HG02852 (cell line): ENCODE data around the gene DDIT4.

Source experiments
- ATAC-seq: cut with Tn5 transposase; IDR thresholded peaks from one replicate; pipeline ENCODE4 v1.9.1; 2021; ENCODE audit warnings: mild to moderate bottlenecking, moderate library complexity; ENCODE audit not compliant: unreplicated experiment

The DDIT4 gene

DNA sequence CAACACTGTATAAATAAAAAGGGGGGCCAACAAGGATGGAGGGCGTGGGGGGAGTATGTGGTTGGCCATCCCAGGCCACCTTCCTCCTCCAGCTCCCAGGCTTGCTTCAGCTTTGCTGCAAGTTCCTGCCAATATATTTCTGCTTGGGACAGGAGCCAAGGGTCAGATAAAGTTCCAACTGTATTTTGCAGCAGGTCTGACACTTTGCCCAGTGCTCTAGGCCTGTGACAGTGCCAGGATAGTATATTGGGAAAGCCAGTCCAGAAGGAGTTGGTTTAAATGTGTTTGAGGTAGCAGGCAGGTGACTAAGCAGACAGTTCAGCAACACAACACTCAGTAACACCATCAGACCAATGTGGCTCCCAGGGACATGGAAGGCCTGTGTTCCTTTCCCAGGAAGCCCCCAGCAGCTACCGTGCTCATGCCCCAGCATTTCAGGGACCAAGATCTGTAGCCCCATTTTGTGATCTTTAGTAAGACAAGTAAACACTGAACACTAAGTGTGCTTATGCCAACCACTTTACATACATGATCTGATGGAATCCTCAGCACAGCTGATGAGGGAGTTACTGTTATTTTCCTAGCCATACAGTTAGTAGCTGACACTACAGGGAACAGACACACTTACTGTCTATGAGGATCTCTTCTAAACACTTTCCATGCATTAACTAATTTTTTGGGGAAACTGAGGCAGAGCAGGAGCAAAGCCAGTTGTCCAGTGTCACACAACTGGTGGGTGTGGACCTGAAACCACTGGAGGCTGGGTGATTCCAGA is 42.1 kb downstream of the DDIT4 start:
- no peak for ATAC-seq

GRCh38 chr10:72316386-72316700 is 42.6 kb downstream of the DDIT4 start:
- no peak for ATAC-seq

DNA sequence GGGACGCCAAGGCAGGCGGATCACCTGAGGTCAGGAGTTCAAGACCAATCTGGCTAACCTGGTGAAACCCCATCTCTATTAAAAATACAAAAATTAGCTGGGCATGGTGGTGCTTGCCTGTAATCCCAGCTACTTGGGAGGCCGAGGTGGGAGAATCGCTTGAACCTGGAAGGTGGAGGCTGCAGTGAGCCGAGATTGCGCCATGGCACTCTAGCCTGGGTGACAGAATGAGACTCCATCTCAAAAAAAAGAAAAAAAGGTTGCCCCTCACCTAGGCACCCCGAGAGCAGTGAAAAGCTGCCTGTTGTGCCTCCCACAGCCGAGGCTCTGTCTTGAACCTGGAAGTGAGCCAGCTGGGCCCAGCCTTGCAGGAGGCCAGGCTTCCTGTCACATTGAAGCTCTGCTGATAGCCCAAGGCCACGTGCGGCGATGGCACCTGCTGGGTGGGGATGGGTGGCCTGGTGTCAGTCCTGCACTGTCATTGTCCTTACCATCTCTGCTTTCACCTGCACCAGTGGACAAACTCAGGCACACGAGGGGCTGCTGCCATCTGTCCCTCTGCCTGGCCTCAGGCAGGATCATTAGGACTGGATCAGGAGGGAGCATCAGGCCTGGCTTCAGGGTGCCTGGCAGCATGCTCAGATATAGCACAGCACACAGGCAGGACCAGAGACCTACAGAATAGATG is 43.2 kb downstream of the DDIT4 start:
- ATAC-seq, result no peak

- ATAC-seq, result no peak
Measured at GRCh38 chr10:72318418-72319262, 44.9 kb downstream of the DDIT4 start.

DNA sequence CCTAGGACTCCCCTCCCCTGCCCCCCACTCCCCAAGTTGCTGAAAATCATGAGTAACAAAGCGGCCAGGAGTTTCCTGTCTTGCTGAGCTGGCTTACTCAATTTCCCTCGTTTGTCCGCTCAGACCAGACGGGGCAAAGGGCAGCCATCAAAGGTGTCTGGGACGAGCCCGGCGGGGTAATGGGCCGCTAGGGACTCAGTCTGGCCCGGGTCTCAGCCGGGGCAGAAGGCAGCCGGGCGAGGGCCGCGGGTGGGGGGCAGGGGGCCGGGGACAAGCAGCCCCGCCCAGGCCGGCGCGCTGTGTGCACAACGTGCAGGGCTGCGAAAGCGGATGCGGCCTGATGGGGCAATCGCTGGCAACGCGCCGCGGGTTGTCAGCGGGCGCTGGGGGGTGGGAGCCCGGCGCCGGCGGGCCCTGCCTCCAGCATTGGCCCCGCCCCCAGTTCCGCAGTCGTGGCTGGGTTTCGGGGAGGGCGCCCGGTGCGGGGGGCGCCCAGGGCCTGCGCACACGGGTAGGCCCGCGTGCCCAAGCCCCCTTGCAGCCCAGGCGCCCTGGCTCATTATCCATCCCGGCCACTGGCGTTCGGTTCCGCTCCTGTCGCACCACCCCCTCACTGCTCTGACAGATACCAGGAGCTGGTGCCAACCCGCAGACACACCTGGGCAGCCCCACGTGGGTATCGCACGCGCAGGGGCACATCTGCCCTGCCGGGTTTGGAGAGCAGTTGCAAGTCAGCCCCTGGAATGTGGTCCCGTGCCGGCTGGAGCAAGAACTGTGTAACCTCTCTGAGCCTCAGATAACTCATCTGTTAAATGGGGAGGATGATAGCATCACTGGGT is 45.9 kb downstream of the DDIT4 start:
- ATAC-seq, result peak; percentile 47

DNA sequence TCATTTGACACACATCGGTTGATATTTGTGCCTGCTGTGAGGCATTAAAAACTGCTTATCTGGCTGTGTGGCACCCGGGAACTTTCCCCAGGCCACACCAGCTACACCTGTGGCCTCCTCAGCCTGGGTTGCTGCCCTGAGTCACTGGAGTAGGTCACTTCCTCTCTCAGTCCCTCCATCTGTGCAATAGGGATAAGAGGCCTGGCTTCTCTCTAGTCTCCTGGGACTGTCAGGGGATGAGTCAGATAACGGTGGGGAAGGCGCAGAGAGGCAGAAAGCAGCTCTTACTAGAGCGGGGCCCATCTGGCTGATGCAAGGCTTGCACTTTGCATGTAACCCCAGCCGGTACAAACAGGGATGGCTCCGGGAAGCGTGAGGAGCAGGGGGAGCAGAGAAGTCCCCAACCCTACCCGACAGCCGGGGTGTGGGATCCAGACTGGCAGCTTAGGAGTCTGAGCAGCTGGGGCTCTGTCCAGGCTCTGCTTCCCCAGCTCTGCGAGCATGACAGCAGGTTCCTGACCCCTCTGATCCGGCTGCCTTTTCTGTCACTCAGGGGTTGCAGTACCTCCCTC is 47.0 kb downstream of the DDIT4 start:
- ATAC-seq, result peak; percentile 71

DNA sequence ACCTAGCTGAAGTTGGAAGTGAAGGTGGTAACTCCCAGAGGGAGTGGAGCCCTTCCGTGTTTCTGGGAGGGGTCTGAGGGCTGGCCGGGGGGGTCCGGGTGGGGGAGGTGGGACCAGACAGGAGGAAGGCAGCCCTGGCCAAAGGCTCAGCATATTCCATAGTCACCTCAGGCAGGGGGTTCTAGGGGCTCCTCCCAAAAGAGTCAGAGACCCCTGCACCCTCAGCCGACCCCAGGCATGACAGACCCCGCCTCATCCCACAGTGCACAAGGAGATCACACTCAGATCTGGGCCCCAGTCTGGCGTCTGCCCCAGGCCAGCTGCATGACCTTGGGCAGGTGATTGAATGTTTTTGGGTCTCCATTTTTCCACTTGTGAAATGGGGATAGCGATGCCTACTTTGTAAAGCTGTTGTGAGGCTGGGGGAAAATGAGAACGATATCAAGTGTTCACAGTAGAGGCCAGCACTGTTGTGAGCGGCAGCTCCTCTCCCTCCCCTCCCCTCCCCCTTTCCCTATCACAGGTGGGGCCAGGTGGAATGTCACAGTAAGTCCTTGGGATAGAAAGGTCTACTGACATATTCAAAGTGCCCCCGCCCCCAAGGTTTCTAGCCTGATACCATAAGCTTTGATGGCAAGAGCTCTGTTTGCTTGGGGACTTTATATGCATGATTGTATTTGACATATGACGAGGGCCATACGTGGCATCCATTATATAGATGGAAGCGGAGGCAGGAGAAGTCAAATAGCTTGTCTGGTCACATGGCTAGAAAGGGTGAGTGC is 47.7 kb downstream of the DDIT4 start:
- no peak for ATAC-seq

GRCh38 chr10:72322030-72322279 is 48.2 kb downstream of the DDIT4 start:
- ATAC-seq, result no peak

GRCh38 chr10:72322280-72323058 is 48.7 kb downstream of the DDIT4 start:
- ATAC-seq, result no peak

DNA sequence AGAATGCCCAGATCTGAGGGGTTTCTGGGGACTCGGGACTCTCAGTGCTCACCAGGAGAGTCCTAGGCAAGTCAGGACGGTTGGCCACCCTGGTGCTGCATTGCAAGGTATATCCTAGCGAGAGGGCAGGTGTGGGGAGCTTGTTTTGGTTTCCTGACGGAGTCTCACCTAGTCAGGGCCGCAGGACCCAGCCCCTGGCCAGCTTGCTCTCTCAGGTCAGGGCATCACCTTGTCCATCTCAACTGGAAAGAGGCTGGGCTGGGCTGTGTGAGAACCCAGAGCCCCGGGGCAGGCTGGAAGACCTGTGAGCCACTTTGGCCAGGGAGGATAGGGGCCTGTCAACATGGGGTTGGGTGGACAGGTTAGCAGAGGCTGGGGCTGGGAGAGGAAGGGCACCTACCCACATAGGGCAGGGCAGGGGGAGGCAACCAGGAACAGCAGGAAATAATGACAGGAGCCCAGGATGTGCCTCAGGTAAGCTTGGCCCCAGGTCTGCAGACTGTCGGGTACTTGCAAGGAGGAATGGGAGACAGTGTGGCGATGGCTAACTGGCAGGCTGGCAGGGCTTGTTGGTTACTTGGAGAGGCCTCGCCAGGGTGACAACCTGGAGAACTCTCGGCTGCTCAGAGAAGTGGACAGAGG is 49.5 kb downstream of the DDIT4 start:
- ATAC-seq, result no peak

DNA sequence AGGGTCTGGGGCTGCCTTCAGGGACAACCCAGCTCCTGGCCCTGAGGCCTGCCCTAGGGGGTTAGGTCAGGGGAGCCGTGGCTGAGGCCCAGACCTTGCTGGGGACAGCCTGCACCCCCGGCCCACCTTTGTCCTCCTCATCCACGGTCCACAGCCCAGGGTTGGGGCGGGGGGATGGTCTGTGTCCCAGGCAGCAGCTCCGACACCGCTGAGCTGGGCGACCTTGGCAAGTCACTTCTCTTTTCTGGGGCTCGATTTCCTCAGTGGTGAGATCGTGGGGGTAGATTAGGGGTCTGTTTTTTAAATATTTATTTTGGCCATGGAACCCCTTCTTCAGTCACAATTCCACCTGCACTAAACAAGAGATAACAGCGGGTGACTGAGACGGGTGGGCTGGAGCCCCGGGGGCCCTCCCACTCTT is 50.1 kb downstream of the DDIT4 start:
- no peak for ATAC-seq
